ENCODE measurements around the gene FRMD4A. TPM values are rescaled to one million over a fixed set of nuclear protein-coding genes. Genes with fewer than 3 reads are reported as not detected.

The FRMD4A gene
- polyA plus RNA-seq, 1 of the 3 experiments (the other 2 are of a cell fraction) = 37.7 TPM

- Histone ChIP-seq H3K4me2 (no peak overlapping the region), H3F3A (replicated peaks; ENCODE audit: insufficient read depth) (no peaks in the 10 kb centered on the region), H3K9me2 (no peaks in the 10 kb centered on the region), H2AFZ (ENCODE audit: low read depth) (no peak overlapping the region), H3K36me3 (replicated peaks in 1 of 2; ENCODE audit: control insufficient read depth in 1 of 2, insufficient read depth in 2 of 2, low read length in 1 of 2) (peaks cover 4 to 22% of the 10 kb centered on the region in 2 experiments), H3K4me1 (ENCODE audit: control insufficient read depth in 1 of 2, insufficient read depth in 2 of 2, low read depth in 1 of 2, low read length in 1 of 2) (peaks cover 5 to 33% of the 10 kb centered on the region in 2 experiments; a peak in 3 of 4 replicates), H3K27ac (ENCODE audit: low read depth in 2 of 2, low read length in 1 of 2) (no peak overlapping the region), H3K9me3 (no peaks in the 10 kb centered on the region), H4K20me1 (ENCODE audit: insufficient read depth) (no peaks in the 10 kb centered on the region), H3K4me3 (ENCODE audit: low read depth in 2 of 2, low read length in 1 of 2) (no peak overlapping the region), H3K79me2 (ENCODE audit: insufficient read depth) (peaks cover 46% of the 10 kb centered on the region), H3K27me3 (ENCODE audit: insufficient read depth) (no peaks in the 10 kb centered on the region), H3K9ac (no peak overlapping the region)
- ChIA-PET POLR2A (no interaction called here), CTCF (interaction anchor here (1.5 kb wide), 1 partner anchor 47 kb away, joined by 7 read pairs; no protein-coding TSS in a partner anchor)
- DNase-seq = no peak
- 89% methylated on average over 10 of the region's 10 CpGs for WGBS (ENCODE audit: low lambda C conversion rate)
- TF ChIP-seq SIN3A (IDR thresholded peaks at IDR 0.05; ENCODE audit: borderline replicate concordance, low read depth, low read length) = no peak
- no peak for TF ChIP-seq FOXM1 (IDR thresholded peaks at IDR 0.05; ENCODE audit: low read depth)
- TF ChIP-seq ELF1 (IDR thresholded peaks at IDR 0.05) = no peak
- TF ChIP-seq, protein P1, sequence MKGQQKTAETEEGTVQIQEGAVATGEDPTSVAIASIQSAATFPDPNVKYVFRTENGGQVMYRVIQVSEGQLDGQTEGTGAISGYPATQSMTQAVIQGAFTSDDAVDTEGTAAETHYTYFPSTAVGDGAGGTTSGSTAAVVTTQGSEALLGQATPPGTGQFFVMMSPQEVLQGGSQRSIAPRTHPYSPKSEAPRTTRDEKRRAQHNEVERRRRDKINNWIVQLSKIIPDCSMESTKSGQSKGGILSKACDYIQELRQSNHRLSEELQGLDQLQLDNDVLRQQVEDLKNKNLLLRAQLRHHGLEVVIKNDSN (IDR thresholded peaks at IDR 0.05; ENCODE audit: borderline replicate concordance, low read depth) = no peak
- TF ChIP-seq FOSL2 (IDR thresholded peaks at IDR 0.05; ENCODE audit: borderline replicate concordance, low read depth) = no peak
- TF ChIP-seq, protein P2, sequence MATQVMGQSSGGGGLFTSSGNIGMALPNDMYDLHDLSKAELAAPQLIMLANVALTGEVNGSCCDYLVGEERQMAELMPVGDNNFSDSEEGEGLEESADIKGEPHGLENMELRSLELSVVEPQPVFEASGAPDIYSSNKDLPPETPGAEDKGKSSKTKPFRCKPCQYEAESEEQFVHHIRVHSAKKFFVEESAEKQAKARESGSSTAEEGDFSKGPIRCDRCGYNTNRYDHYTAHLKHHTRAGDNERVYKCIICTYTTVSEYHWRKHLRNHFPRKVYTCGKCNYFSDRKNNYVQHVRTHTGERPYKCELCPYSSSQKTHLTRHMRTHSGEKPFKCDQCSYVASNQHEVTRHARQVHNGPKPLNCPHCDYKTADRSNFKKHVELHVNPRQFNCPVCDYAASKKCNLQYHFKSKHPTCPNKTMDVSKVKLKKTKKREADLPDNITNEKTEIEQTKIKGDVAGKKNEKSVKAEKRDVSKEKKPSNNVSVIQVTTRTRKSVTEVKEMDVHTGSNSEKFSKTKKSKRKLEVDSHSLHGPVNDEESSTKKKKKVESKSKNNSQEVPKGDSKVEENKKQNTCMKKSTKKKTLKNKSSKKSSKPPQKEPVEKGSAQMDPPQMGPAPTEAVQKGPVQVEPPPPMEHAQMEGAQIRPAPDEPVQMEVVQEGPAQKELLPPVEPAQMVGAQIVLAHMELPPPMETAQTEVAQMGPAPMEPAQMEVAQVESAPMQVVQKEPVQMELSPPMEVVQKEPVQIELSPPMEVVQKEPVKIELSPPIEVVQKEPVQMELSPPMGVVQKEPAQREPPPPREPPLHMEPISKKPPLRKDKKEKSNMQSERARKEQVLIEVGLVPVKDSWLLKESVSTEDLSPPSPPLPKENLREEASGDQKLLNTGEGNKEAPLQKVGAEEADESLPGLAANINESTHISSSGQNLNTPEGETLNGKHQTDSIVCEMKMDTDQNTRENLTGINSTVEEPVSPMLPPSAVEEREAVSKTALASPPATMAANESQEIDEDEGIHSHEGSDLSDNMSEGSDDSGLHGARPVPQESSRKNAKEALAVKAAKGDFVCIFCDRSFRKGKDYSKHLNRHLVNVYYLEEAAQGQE (IDR thresholded peaks at IDR 0.05; ENCODE audit: low read depth, low read length) = no peak
- TF ChIP-seq RCOR1 (IDR thresholded peaks at IDR 0.05; ENCODE audit: low read length) = no peak
- TF ChIP-seq NFIC (IDR thresholded peaks at IDR 0.05; ENCODE audit: borderline replicate concordance) = no peak
- TF ChIP-seq JUND (IDR thresholded peaks at IDR 0.05) = no peak
Measured at GRCh38 chr10:13706604-13707003, 624.1 kb downstream of the FRMD4A start.

GRCh38 chr10:13706175-13706574 lies 624.5 kb downstream of the FRMD4A start:
- peaks cover 45% of the 10 kb centered on the region; the same call in 1 of the 2 replicates for H3K79me2 ChIP-seq (ENCODE audit: insufficient read depth)
- no peaks in the 10 kb centered on the region for H3K9me2 ChIP-seq
- H3K9ac ChIP-seq = no peak overlapping the region
- H3K27me3 ChIP-seq (ENCODE audit: insufficient read depth) = no peaks in the 10 kb centered on the region
- no peak for DNase-seq
- peaks cover 5 to 31% of the 10 kb centered on the region in 2 experiments; a peak in 3 of 4 replicates for H3K4me1 ChIP-seq (ENCODE audit: control insufficient read depth in 1 of 2, insufficient read depth in 2 of 2, low read depth in 1 of 2, low read length in 1 of 2)
- H3K36me3 ChIP-seq (replicated peaks in 1 of 2; ENCODE audit: control insufficient read depth in 1 of 2, insufficient read depth in 2 of 2, low read length in 1 of 2) = peaks cover 4 to 25% of the 10 kb centered on the region in 2 experiments
- H4K20me1 ChIP-seq (ENCODE audit: insufficient read depth) = no peaks in the 10 kb centered on the region
- no peak overlapping the region for H3K4me3 ChIP-seq (ENCODE audit: low read depth in 2 of 2, low read length in 1 of 2)
- no peaks in the 10 kb centered on the region for H3F3A ChIP-seq (replicated peaks; ENCODE audit: insufficient read depth)
- no peak overlapping the region for H3K27ac ChIP-seq (ENCODE audit: low read depth in 2 of 2, low read length in 1 of 2)
- WGBS (ENCODE audit: low lambda C conversion rate) = 95% methylated on average over 4 of the region's 4 CpGs
- POLR2A ChIA-PET = no interaction called here
- CTCF ChIA-PET = interaction anchor here (1.5 kb wide), 1 partner anchor 47 kb away, joined by 7 read pairs; no protein-coding TSS in a partner anchor
- no peak overlapping the region for H3K4me2 ChIP-seq
- no peak overlapping the region for H2AFZ ChIP-seq (ENCODE audit: low read depth)
- no peaks in the 10 kb centered on the region for H3K9me3 ChIP-seq
- TF ChIP-seq, protein P3, sequence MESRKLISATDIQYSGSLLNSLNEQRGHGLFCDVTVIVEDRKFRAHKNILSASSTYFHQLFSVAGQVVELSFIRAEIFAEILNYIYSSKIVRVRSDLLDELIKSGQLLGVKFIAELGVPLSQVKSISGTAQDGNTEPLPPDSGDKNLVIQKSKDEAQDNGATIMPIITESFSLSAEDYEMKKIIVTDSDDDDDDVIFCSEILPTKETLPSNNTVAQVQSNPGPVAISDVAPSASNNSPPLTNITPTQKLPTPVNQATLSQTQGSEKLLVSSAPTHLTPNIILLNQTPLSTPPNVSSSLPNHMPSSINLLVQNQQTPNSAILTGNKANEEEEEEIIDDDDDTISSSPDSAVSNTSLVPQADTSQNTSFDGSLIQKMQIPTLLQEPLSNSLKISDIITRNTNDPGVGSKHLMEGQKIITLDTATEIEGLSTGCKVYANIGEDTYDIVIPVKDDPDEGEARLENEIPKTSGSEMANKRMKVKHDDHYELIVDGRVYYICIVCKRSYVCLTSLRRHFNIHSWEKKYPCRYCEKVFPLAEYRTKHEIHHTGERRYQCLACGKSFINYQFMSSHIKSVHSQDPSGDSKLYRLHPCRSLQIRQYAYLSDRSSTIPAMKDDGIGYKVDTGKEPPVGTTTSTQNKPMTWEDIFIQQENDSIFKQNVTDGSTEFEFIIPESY (IDR thresholded peaks at IDR 0.05; ENCODE audit: borderline replicate concordance, low read depth) = no peak
- TF ChIP-seq, protein P4, sequence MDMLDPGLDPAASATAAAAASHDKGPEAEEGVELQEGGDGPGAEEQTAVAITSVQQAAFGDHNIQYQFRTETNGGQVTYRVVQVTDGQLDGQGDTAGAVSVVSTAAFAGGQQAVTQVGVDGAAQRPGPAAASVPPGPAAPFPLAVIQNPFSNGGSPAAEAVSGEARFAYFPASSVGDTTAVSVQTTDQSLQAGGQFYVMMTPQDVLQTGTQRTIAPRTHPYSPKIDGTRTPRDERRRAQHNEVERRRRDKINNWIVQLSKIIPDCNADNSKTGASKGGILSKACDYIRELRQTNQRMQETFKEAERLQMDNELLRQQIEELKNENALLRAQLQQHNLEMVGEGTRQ (IDR thresholded peaks at IDR 0.05; ENCODE audit: borderline replicate concordance, low read depth, low read length) = no peak
- TF ChIP-seq FOXM1 (IDR thresholded peaks at IDR 0.05; ENCODE audit: low read depth) = no peak
- no peak for TF ChIP-seq TEAD4 (IDR thresholded peaks at IDR 0.05; ENCODE audit: borderline replicate concordance, insufficient read depth)
- no peak for TF ChIP-seq FOXJ3 (CRISPR knock-in tag; IDR thresholded peaks at IDR 0.05)
- TF ChIP-seq RCOR1 (IDR thresholded peaks at IDR 0.05; ENCODE audit: low read length) = no peak
- TF ChIP-seq, protein P5, sequence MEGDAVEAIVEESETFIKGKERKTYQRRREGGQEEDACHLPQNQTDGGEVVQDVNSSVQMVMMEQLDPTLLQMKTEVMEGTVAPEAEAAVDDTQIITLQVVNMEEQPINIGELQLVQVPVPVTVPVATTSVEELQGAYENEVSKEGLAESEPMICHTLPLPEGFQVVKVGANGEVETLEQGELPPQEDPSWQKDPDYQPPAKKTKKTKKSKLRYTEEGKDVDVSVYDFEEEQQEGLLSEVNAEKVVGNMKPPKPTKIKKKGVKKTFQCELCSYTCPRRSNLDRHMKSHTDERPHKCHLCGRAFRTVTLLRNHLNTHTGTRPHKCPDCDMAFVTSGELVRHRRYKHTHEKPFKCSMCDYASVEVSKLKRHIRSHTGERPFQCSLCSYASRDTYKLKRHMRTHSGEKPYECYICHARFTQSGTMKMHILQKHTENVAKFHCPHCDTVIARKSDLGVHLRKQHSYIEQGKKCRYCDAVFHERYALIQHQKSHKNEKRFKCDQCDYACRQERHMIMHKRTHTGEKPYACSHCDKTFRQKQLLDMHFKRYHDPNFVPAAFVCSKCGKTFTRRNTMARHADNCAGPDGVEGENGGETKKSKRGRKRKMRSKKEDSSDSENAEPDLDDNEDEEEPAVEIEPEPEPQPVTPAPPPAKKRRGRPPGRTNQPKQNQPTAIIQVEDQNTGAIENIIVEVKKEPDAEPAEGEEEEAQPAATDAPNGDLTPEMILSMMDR (IDR thresholded peaks at IDR 0.05) = no peak
- no peak for TF ChIP-seq MAX (IDR thresholded peaks at IDR 0.05; ENCODE audit: low read depth)
- no peak for TF ChIP-seq MEF2A (IDR thresholded peaks at IDR 0.05; ENCODE audit: borderline replicate concordance, low read depth)
- TF ChIP-seq GABPA (IDR thresholded peaks at IDR 0.05; ENCODE audit: low read depth) = no peak
- TF ChIP-seq GATA2 (CRISPR knock-in tag; IDR thresholded peaks at IDR 0.05) = no peak
- TF ChIP-seq YY1 (IDR thresholded peaks at IDR 0.05; ENCODE audit: low read depth) = no peak
